Astrocyte of the spinal cord (primary cell): ENCODE measurements around the gene SUN5.

Experiments used
- DNase-seq: peaks from one replicate; pipeline ENCODE4 v3.0.0; 2011; ENCODE audit warnings: low read depth, low spot score
- H3K4me3 ChIP-seq: 2 replicates; pipeline ENCODE4 v1.5.1; 2011; ENCODE audit warnings: low read depth, mild to moderate bottlenecking, low read length, moderate library complexity
- in situ Hi-C: cut with HindIII; loops from 2 replicates; pipeline ENCODE4 v1.10.0; 2017; ENCODE audit warnings: low sequenced_read_pairs
- TF ChIP-seq, protein P1 (sequence below): IDR thresholded peaks from 2 replicates; pipeline ENCODE4 v1.5.1; 2012; ENCODE audit warnings: low read depth, mild to moderate bottlenecking, low read length, inconsistent platforms

SUN5 gene

DNA sequence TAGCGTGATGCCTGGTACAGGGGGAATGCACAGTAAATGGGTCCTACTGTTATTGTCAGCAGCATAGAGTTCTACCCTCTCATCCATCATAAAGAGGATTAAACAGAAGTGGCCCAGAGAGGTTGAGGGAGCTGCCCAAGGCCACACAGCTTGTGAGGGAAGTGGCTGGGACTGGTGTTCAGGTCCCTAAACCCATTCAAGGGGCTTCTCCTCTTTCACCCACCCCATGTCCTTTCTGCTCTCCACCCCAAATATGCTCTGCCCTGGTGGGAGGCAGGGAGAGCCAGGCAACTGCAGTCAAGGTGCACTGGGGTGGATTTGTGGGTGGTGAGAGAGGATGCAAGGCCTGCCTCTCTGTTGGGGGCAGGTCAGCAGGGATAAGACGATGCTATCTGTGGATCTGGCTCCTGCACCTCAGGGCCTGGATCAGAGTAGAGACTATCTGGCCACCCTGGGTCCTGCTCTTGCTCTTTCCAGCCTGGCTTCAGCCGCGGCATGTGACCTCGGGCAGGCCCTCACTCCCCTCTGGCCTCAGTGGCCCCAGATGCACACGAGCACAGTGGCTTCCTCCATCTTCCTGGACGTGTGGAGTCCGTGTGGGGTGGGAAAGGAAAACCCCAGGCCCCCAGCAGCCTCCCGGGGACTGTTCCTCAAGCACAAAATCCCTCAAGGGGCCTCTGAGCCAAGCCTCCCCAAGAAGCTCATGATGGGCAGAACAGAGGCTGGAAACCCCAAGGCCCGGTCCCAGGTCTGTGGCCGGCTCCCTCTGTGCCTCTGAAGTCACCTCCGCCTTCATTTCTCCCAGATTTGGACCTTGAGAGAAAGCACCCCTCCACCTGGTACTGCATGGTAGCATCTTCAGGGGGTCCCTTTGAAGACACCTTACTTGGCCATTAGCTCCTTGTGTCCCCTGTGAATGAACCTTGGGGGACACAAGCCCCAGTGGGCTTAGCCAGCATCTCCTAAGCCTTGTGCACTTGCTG lies 23.8 kb upstream of the SUN5 start:
- DNase-seq: no peak
- in situ Hi-C loops: no loop called here
- H3K4me3 ChIP-seq: no peak overlapping the region

DNA sequence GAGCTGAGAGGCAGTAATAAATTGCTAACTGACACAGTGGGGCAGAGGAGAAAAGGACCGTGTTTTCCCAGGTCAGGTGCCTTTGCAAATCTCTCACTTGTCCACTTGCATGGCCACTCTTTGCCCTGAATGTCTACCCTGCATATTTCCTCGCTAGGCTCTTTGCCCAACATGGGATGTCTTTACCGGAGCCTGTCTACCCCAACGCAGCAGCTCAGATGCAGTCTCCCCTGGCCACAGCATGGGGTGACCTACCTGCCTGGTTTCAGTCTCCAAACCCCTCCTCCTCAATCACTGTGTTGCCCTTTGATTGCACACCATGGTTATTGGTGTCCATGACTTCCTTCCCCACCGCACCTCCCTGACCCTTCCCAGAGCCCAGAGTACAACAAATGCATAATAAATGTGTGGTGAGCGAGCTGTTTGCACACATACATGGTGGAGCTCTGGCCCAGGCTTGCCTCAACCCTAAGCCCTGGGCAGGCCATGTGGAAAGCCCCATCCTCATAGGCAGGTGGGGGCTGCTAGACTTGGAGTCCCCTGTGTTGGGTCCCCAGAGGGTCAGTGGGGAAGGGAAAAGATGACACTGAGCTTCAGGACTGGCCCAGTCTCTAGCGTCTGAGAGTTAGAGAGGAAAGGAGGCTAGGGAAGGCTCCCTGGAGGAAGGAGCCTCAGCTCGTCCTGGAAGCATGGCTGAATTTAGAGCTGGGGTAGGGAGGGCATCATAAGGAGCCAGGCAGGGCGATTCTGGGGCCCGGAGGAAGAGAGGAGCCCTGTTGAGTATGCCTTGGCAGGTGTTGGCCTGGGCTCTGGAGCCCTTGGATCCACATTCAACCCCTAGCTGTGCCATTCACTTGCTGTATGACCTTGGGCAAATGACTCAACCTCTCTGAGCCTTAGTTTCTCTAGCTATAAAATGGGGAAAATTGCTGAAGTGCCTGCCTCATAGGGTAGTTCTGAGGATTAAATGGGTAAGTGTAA lies 22.8 kb upstream of the SUN5 start:
- no peak for DNase-seq
- no peak overlapping the region for H3K4me3 ChIP-seq
- TF ChIP-seq, protein P1, sequence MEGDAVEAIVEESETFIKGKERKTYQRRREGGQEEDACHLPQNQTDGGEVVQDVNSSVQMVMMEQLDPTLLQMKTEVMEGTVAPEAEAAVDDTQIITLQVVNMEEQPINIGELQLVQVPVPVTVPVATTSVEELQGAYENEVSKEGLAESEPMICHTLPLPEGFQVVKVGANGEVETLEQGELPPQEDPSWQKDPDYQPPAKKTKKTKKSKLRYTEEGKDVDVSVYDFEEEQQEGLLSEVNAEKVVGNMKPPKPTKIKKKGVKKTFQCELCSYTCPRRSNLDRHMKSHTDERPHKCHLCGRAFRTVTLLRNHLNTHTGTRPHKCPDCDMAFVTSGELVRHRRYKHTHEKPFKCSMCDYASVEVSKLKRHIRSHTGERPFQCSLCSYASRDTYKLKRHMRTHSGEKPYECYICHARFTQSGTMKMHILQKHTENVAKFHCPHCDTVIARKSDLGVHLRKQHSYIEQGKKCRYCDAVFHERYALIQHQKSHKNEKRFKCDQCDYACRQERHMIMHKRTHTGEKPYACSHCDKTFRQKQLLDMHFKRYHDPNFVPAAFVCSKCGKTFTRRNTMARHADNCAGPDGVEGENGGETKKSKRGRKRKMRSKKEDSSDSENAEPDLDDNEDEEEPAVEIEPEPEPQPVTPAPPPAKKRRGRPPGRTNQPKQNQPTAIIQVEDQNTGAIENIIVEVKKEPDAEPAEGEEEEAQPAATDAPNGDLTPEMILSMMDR: no peak
- in situ Hi-C loops: no loop called here

More for the DNA sequence above, 23.8 kb upstream of the SUN5 start:
- TF ChIP-seq, protein P1: no peak

- no peak for DNase-seq
- H3K4me3 ChIP-seq: no peak overlapping the region
- TF ChIP-seq, protein P1: no peak
- in situ Hi-C loops: no loop called here
Measured at GRCh38 chr20:33026072-33026778, 22.0 kb upstream of the SUN5 start.

DNA sequence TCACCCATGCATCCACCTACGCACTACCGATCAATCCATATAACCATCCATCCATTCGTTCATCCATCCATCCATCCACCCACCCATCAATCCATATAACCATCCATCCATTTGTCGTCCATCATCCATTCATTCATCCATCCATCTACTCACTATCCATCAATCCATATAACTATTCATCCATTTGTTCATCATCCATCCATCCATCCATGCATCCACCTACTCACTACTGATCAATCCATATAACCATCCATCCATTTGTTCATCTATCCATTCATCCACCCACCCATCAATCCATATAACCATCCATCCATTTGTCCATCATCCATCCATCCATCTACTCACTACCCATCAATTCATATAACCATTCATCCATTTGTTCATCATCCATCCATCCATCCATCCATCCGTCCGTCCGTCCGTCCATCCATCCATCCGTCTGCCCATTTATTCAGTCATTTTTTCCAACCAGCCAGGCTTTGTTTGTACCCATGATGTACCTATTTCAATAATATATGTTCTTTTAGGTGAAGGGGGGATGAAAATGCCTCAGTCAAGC lies 21.2 kb upstream of the SUN5 start:
- TF ChIP-seq, protein P1: no peak
- H3K4me3 ChIP-seq: no peak overlapping the region
- in situ Hi-C loops: no loop called here
- no peak for DNase-seq

DNA sequence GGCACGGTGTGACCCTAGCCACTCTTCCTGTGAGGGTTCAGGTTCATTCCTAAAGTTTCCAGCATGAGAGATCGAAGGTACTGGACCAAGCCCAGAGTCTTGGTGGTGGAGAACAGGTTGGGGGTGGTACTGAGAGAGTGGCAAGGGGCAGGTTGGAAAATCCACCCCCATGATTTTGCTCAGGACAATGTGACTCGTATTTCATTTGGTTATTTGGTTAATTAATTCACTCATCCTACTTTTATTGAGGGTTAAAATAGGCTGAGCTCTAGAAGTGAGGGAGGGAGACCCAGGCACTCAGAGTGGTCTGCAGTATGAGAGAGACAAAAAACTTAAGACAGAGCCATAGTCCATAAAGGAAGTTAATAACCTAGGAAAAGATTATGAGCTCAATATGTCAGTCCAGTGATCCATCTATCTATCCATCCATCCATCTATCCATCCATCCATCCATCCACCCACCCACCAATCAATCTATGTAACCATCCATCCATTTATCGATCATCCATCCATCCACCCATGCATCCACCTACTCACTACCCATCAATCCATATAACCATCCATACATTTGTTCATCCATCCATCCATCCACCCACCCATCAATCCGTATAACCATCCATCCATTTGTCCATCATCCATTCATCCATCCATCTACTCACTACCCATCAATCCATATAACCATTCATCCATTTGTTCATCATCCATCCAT lies 20.5 kb upstream of the SUN5 start:
- in situ Hi-C loops: no loop called here
- TF ChIP-seq, protein P1: no peak
- H3K4me3 ChIP-seq: no peak overlapping the region
- DNase-seq: no peak
